Sigmoid colon (tissue), 4 donors: ENCODE results near the gene ZNF521.

ENCODE experiments used
- EP300 ChIP-seq, 4 donors: sonication (generic); formaldehyde crosslinking; IDR thresholded peaks; one replicate each; pipeline ENCODE4 v1.6.1; 2017; ENCODE audit warnings: antibody characterized with exemption in 4 of 4
- POLR2A ChIP-seq, 2 donors: fragments of 450-650 bp; IDR thresholded peaks; one replicate each; pipeline ENCODE4 v1.6.1; 2016; ENCODE audit warnings: antibody characterized with exemption in 2 of 2, mild to moderate bottlenecking in 2 of 2, moderate library complexity in 2 of 2
- POLR2AphosphoS5 ChIP-seq, 4 donors: sonication (generic); formaldehyde crosslinking; IDR thresholded peaks; one replicate each; pipeline ENCODE4 v1.6.1; 2017; ENCODE audit warnings: antibody characterized with exemption in 4 of 4
- TF ChIP-seq, protein P1 (sequence below), 4 experiments: fragments of 450-650 bp in 3 of 4; fragments of 200-600 bp in 1 of 4; IDR thresholded peaks; one replicate each; pipeline ENCODE4 v1.5.1; 2016 to 2019; ENCODE audit warnings: antibody characterized with exemption in 4 of 4, mild to moderate bottlenecking in 3 of 4, moderate library complexity in 2 of 4

DNA sequence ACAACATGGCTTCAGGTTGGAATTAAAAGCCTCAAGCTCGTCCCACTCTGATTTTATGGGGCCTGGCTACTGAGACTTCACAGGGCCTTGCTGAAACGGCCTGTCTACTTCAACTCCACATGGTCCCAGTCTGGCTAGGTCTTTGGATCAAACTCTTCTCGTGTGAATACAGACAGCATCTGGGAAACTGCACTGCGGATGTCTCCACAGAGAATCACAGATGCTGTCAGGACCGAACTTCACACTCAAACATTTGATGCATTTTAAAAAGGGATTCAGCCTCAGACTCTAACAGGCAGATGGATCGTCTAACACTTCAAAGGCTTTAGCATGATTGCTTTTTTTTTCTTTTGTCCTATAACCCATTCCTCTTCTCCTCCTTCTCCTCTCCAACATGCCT, 198.5 kb downstream of the ZNF521 start:
- TF ChIP-seq POLR2AphosphoS5 (IDR thresholded peaks at IDR 0.05): no peak
- TF ChIP-seq, protein P1, sequence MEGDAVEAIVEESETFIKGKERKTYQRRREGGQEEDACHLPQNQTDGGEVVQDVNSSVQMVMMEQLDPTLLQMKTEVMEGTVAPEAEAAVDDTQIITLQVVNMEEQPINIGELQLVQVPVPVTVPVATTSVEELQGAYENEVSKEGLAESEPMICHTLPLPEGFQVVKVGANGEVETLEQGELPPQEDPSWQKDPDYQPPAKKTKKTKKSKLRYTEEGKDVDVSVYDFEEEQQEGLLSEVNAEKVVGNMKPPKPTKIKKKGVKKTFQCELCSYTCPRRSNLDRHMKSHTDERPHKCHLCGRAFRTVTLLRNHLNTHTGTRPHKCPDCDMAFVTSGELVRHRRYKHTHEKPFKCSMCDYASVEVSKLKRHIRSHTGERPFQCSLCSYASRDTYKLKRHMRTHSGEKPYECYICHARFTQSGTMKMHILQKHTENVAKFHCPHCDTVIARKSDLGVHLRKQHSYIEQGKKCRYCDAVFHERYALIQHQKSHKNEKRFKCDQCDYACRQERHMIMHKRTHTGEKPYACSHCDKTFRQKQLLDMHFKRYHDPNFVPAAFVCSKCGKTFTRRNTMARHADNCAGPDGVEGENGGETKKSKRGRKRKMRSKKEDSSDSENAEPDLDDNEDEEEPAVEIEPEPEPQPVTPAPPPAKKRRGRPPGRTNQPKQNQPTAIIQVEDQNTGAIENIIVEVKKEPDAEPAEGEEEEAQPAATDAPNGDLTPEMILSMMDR (IDR thresholded peaks at IDR 0.05): no peak
- TF ChIP-seq POLR2A (IDR thresholded peaks at IDR 0.05): no peak
- no peak for TF ChIP-seq EP300 (IDR thresholded peaks at IDR 0.05)
